Spleen (tissue), 7 donors: ENCODE results near the gene ZNF277.

Experiments
- CTCF ChIP-seq, 11 experiments: fragments of 200-600 bp in 7 of 11; fragments of 450-650 bp in 4 of 11; sonication (generic) in 4 of 11; IDR thresholded peaks in 8 of 11; conservative IDR thresholded peaks in 3 of 11; 1 replicate in 7 of 11; 2 replicates in 4 of 11; pipeline versions ENCODE4 v1.4.0 to v1.8.0; 2016 to 2021; ENCODE audit warnings: antibody characterized with exemption in 11 of 11, inconsistent platforms in 4 of 11, mild to moderate bottlenecking in 1 of 11
- POLR2A ChIP-seq, 3 donors: fragments of 450-650 bp; IDR thresholded peaks; one replicate each; pipeline ENCODE4 v1.5.1; 2017; ENCODE audit warnings: antibody characterized with exemption in 3 of 3, mild to moderate bottlenecking in 1 of 3
- donor health status: DM: no; HTN: no; CAD: no; lungs with moderate emphysema.
- donor health status: DM: no; HTN: no; CAD: no.
- donor health status: DM: no; HTN: no; CAD: no.

DNA sequence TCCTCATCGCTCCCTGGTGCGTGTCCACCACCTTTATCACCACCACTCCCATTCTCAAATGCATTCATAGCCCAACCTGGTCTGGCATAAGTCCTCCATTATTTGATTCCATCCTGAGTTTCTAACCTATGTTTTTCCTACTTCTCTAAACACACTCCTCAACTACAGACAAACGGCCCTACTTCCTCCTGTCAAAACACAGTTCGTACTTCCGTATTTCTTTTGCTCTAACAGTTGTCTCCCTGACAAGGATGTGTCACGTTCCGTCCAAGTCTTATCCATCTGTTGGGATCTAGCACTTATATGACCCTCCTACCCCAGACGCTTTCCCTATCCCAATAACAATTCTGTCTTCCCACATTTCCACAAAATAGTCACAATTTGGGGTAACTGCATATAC is 47.1 kb upstream of the ZNF277 start:
- TF ChIP-seq CTCF (IDR thresholded peaks at IDR 0.05 in 8 of 11, conservative IDR thresholded peaks at IDR 0.05 in 3 of 11) (no peak), POLR2A (IDR thresholded peaks at IDR 0.05) (no peak)
